SK-N-DZ (cell line): ENCODE results near the gene LRRC3B.

Source experiments
- DNase-seq: peaks from one replicate; pipeline ENCODE4 v3.0.0-alpha.2; 2015; ENCODE audit warnings: low spot score

The LRRC3B gene

GRCh38 chr3:26630669-26631389 is 8.3 kb downstream of the LRRC3B start:
- no peak for DNase-seq

GRCh38 chr3:26631390-26631738 is 8.8 kb downstream of the LRRC3B start:
- DNase-seq: no peak

- DNase-seq: no peak
These were observed 12.0 kb downstream of the LRRC3B start for GRCh38 chr3:26634601-26635000.

- no peak for DNase-seq
These were observed 13.6 kb downstream of the LRRC3B start for GRCh38 chr3:26636096-26636727.

GRCh38 chr3:26637698-26638097 is 15.1 kb downstream of the LRRC3B start:
- DNase-seq: no peak

GRCh38 chr3:26638113-26638512 is 15.5 kb downstream of the LRRC3B start:
- DNase-seq: no peak

GRCh38 chr3:26639339-26639738 is 16.8 kb downstream of the LRRC3B start:
- DNase-seq: no peak

- DNase-seq: no peak
These were observed 24.5 kb downstream of the LRRC3B start for GRCh38 chr3:26647078-26647477.

GRCh38 chr3:26648461-26648860 is 25.9 kb downstream of the LRRC3B start:
- no peak for DNase-seq

- DNase-seq: no peak
These were observed 29.6 kb downstream of the LRRC3B start for GRCh38 chr3:26652164-26652563.

GRCh38 chr3:26653811-26654425 is 31.3 kb downstream of the LRRC3B start:
- no peak for DNase-seq

- no peak for DNase-seq
These were observed 32.7 kb downstream of the LRRC3B start for GRCh38 chr3:26655231-26655630.

- no peak for DNase-seq
These were observed 34.9 kb downstream of the LRRC3B start for GRCh38 chr3:26657348-26657976.

- no peak for DNase-seq
These were observed 45.6 kb downstream of the LRRC3B start for GRCh38 chr3:26668171-26668570.

GRCh38 chr3:26668696-26669095 is 46.1 kb downstream of the LRRC3B start:
- no peak for DNase-seq

GRCh38 chr3:26675336-26675735 is 52.8 kb downstream of the LRRC3B start:
- no peak for DNase-seq

GRCh38 chr3:26681632-26682031 is 59.1 kb downstream of the LRRC3B start:
- DNase-seq: no peak

- DNase-seq: no peak
These were observed 59.8 kb downstream of the LRRC3B start for GRCh38 chr3:26682406-26682805.

- DNase-seq: no peak
These were observed 61.3 kb downstream of the LRRC3B start for GRCh38 chr3:26683902-26684301.

GRCh38 chr3:26687466-26687865 is 64.9 kb downstream of the LRRC3B start:
- no peak for DNase-seq

GRCh38 chr3:26699553-26699952 is 77.0 kb downstream of the LRRC3B start:
- DNase-seq: no peak

- no peak for DNase-seq
These were observed 80.9 kb downstream of the LRRC3B start for GRCh38 chr3:26703519-26703918.

- DNase-seq: no peak
These were observed 82.2 kb downstream of the LRRC3B start for GRCh38 chr3:26704736-26705135.
